Kidney (tissue), 14 donors: ENCODE data around the gene ARID3B. TPM values are rescaled to one million over a fixed set of nuclear protein-coding genes. Genes with fewer than 3 reads are reported as not detected.
A peak's percentile ranks its signal among the peaks of the same experiment; 100 is the strongest.

ENCODE experiments used
- DNase-seq, 5 donors: peaks; one replicate each; pipeline ENCODE4 v3.0.0-alpha.2; 2013 to 2020
- FAIRE-seq: peaks from 2 replicates; lab custom pipeline; 2012; peaks lifted over from hg19 to GRCh38; lab: Jason Lieb, UNC
- H3K27ac ChIP-seq, 2 donors: one replicate each; pipeline ENCODE4 v1.7.0; 2013; ENCODE audit warnings: low read depth in 2 of 2, low read length in 2 of 2, inconsistent platforms in 1 of 2
- H3K27me3 ChIP-seq: one replicate; pipeline ENCODE4 v1.7.1; 2013; ENCODE audit warnings: low read length, inconsistent platforms; ENCODE audit not compliant: control insufficient read depth, insufficient read depth
- H3K36me3 ChIP-seq, 3 donors: one replicate each; pipeline versions ENCODE4 v1.7.0 to v1.7.1; 2013; ENCODE audit warnings: low read length in 3 of 3, control low read depth in 1 of 3, inconsistent platforms in 1 of 3; ENCODE audit not compliant: insufficient read depth in 3 of 3, control insufficient read depth in 2 of 3
- H3K4me1 ChIP-seq, 3 donors: one replicate each; pipeline versions ENCODE4 v1.7.0 to v1.7.1; 2013; ENCODE audit warnings: low read length in 3 of 3, inconsistent platforms in 1 of 3, low read depth in 1 of 3; ENCODE audit not compliant: control insufficient read depth in 2 of 3, insufficient read depth in 2 of 3
- H3K4me3 ChIP-seq, 3 donors: one replicate each; pipeline versions ENCODE4 v1.7.0 to v1.8.1; 2013; ENCODE audit warnings: low read length in 3 of 3, control low read depth in 1 of 3, inconsistent platforms in 1 of 3
- H3K9ac ChIP-seq, 3 donors: one replicate each; pipeline versions ENCODE4 v1.7.0 to v1.7.1; 2013; ENCODE audit warnings: low read length in 3 of 3, control low read depth in 1 of 3, inconsistent platforms in 1 of 3
- H3K9me3 ChIP-seq, 3 donors: one replicate each; pipeline versions ENCODE4 v1.7.0 to v1.7.1; 2013; ENCODE audit warnings: low read length in 3 of 3, control low read depth in 1 of 3, inconsistent platforms in 1 of 3; ENCODE audit not compliant: control insufficient read depth in 2 of 3, insufficient read depth in 1 of 3
- intact Hi-C: fragments of 100-400 bp; cut with DNase I; formaldehyde crosslinking; loops from one replicate; pipeline ENCODE4 v1.11.1; 2022
- polyA plus RNA-seq: library from polyadenylated mRNA; stranded (reverse); fragments of 350-450 nt; fragmentation: Illumina TruSeq; extraction: RNeasy Lipid Tissue Mini Kit (QIAGEN cat#74804); gene quantifications from one replicate; pipeline ENCODE4 v1.2.3, GENCODE V29; 2014; ENCODE audit warnings: low read depth, low replicate concordance; ENCODE audit not compliant: insufficient read depth
- total RNA-seq: library from RNA; stranded (reverse); fragmentation: NEBNext Ultra II Directional; extraction: Animal tissue kit (Norgen Biotek cat#: 25700); gene quantifications from one replicate; pipeline ENCODE4 v1.2.1, GENCODE V29; 2021
- TF ChIP-seq, protein P1 (sequence below): IDR thresholded peaks from 3 replicates; pipeline ENCODE4 v1.5.1; 2012; ENCODE audit warnings: mild to moderate bottlenecking, moderate library complexity, borderline replicate concordance; ENCODE audit not compliant: insufficient read depth; ENCODE audit errors: extremely low read depth
- donor health status: control.
- donor health status: control.
- donor health status: control.
- donor health status: control.
- donor health status: control.
- donor health status: DM: yes; HTN: yes; CAD: no.
- donor health status: Normal renal cell carcinoma (clear cell type).

The ARID3B gene
- total and polyA plus RNA-seq, 2 donors from 2014 or later, result 2.3 to 6.2 TPM

DNA sequence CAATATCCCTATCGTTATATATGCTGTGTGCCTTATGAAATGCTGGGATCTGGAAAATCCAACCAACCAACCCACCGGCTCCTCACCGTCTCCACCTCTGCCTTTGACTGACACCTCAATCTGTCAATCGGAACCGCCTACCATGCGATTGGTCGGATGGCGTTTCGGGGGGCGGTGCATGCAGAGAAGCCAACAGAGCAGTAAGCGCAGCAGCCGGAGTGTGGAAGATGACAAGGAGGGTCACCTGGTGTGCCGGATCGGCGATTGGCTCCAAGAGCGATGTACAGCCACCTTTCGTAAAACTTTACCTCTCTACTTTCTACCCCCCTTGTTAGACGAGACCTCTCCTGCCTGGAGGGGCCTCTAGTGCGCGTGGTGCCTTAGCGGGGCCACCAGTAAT, 80.9 kb downstream of the ARID3B start:
- Histone ChIP-seq H3K27me3 (no peaks in the 10 kb centered on the region), H3K4me3 (no peak overlapping the region), H3K9ac (no peak overlapping the region), H3K9me3 (no peaks in the 10 kb centered on the region), H3K36me3 (peaks cover 12 to 80% (median 64%) of the 10 kb centered on the region in 3 donors), H3K27ac (no peak overlapping the region), H3K4me1 (peaks cover 3 to 21% (median 13%) of the 10 kb centered on the region in 3 donors)
- TF ChIP-seq, protein P1, sequence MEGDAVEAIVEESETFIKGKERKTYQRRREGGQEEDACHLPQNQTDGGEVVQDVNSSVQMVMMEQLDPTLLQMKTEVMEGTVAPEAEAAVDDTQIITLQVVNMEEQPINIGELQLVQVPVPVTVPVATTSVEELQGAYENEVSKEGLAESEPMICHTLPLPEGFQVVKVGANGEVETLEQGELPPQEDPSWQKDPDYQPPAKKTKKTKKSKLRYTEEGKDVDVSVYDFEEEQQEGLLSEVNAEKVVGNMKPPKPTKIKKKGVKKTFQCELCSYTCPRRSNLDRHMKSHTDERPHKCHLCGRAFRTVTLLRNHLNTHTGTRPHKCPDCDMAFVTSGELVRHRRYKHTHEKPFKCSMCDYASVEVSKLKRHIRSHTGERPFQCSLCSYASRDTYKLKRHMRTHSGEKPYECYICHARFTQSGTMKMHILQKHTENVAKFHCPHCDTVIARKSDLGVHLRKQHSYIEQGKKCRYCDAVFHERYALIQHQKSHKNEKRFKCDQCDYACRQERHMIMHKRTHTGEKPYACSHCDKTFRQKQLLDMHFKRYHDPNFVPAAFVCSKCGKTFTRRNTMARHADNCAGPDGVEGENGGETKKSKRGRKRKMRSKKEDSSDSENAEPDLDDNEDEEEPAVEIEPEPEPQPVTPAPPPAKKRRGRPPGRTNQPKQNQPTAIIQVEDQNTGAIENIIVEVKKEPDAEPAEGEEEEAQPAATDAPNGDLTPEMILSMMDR, result no peak
- intact Hi-C loops, result no loop called here
- no peak for FAIRE-seq
- DNase-seq, result peak in 2 of 5 donors; percentile 25 to 63

DNA sequence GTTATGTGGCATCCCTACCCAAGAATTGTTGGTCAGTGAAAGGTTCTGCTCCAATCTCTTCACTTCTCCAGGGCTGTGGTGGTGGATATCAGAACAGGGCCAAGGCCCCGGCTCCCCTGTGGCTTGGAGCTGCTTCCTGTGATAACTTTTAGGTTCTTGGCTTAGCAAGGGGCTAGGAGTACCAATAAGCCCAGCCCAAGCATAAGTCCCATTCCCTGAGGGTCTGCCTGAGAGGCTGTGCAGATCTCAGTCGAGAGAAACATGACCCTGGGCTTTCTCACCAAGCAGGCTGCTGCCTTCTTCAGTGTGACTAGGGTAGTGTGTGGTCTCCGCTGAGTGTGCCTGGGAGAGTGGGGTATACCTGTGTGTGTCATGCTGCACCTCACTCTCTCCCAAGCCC, 81.7 kb downstream of the ARID3B start:
- no peak overlapping the region for H3K4me3 ChIP-seq
- H3K9ac ChIP-seq, result no peak overlapping the region
- no peaks in the 10 kb centered on the region for H3K27me3 ChIP-seq
- FAIRE-seq (no peak), DNase-seq (peak in 1 of 5 donors; percentile 16)
- H3K4me1 ChIP-seq, result peaks cover 0 to 13% (median 8%) of the 10 kb centered on the region in 3 donors
- TF ChIP-seq, protein P1, result no peak
- peaks cover 14 to 87% (median 72%) of the 10 kb centered on the region in 3 donors for H3K36me3 ChIP-seq
- intact Hi-C loops, result no loop called here
- no peaks in the 10 kb centered on the region for H3K9me3 ChIP-seq
- H3K27ac ChIP-seq, result no peak overlapping the region

DNA sequence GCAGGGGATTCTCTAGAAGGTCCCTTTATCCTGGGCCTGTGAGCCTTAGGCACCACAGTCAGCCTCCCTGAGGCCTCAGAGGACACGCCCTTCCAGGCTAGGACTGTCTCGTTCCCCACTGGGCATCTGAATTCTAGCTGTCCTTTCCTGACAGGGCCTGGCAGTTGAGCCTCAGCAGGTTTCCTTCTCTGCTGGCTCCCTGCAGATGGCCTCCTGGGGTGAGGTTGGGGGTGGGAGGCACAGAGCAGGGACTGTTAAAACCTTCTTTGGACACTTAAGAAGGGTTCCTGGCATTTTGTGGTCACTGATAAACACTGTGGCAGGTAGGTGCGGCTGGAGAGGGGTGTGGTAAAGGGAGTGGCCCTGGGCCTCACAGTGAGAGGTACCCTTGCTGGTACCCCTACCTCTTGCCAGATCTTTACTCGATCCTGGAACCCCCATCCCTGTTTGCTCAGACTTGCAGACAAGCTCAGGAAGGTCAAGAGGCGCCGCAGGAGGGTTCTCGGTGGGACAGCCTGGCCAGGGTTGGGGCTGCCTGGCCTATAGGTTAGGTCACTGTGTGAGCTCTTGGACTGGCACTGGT, 83.1 kb downstream of the ARID3B start:
- intact Hi-C loops, result no loop called here
- peaks cover 14 to 97% (median 84%) of the 10 kb centered on the region in 3 donors for H3K36me3 ChIP-seq
- FAIRE-seq, result no peak
- H3K9me3 ChIP-seq, result no peaks in the 10 kb centered on the region
- DNase-seq, result no peak
- no peak overlapping the region for H3K4me3 ChIP-seq
- TF ChIP-seq, protein P1, result no peak
- H3K4me1 ChIP-seq, result peaks cover 0 to 3% (median under 1%) of the 10 kb centered on the region in 3 donors
- H3K27ac ChIP-seq, result no peak overlapping the region
- H3K27me3 ChIP-seq, result no peaks in the 10 kb centered on the region
- no peak overlapping the region for H3K9ac ChIP-seq
